Sigmoid colon (tissue), 4 donors: Measurements from ENCODE around the gene HSPG2.

Experiments used
- CTCF ChIP-seq, 4 experiments: fragments of 450-650 bp in 3 of 4; fragments of 200-600 bp in 1 of 4; IDR thresholded peaks; one replicate each; pipeline ENCODE4 v1.5.1; 2016 to 2019; ENCODE audit warnings: antibody characterized with exemption in 4 of 4, mild to moderate bottlenecking in 3 of 4, moderate library complexity in 2 of 4
- EP300 ChIP-seq, 4 donors: sonication (generic); formaldehyde crosslinking; IDR thresholded peaks; one replicate each; pipeline ENCODE4 v1.6.1; 2017; ENCODE audit warnings: antibody characterized with exemption in 4 of 4
- POLR2A ChIP-seq, 2 donors: fragments of 450-650 bp; IDR thresholded peaks; one replicate each; pipeline ENCODE4 v1.6.1; 2016; ENCODE audit warnings: antibody characterized with exemption in 2 of 2, mild to moderate bottlenecking in 2 of 2, moderate library complexity in 2 of 2
- POLR2AphosphoS5 ChIP-seq, 4 donors: sonication (generic); formaldehyde crosslinking; IDR thresholded peaks; one replicate each; pipeline ENCODE4 v1.6.1; 2017; ENCODE audit warnings: antibody characterized with exemption in 4 of 4

- TF ChIP-seq CTCF (IDR thresholded peaks at IDR 0.05) (no peak), EP300 (IDR thresholded peaks at IDR 0.05) (no peak), POLR2AphosphoS5 (IDR thresholded peaks at IDR 0.05) (no peak), POLR2A (IDR thresholded peaks at IDR 0.05) (no peak)
These were observed 37.8 kb downstream of the HSPG2 start for GRCh38 chr1:21899267-21899810.
